Type B pancreatic cell (in vitro differentiated cells): ENCODE data around the gene PRKAR1B. TPM values are rescaled to one million over a fixed set of nuclear protein-coding genes. Genes with fewer than 3 reads are reported as not detected.

Source experiments
- DNase-seq: peaks from one replicate; pipeline ENCODE4 v3.0.0; 2021; ENCODE audit warnings: mixed read lengths; ENCODE audit not compliant: unreplicated experiment; ENCODE audit errors: extremely low spot score
- H3K27ac Mint-ChIP-seq: 2 replicates; pipeline ENCODE4 v1.8.0; 2021; ENCODE audit warnings: mild to moderate bottlenecking, mixed read lengths
- H3K27me3 Mint-ChIP-seq: 2 replicates; pipeline ENCODE4 v1.8.0; 2021; ENCODE audit warnings: mixed read lengths
- H3K36me3 Mint-ChIP-seq: 2 replicates; pipeline ENCODE4 v1.8.0; 2021; ENCODE audit warnings: mixed read lengths
- H3K4me1 Mint-ChIP-seq: one replicate; pipeline ENCODE4 v1.8.0; 2021; ENCODE audit warnings: mixed read lengths; ENCODE audit not compliant: unreplicated experiment
- H3K4me3 Mint-ChIP-seq: 2 replicates; pipeline ENCODE4 v1.8.0; 2021; ENCODE audit warnings: mild to moderate bottlenecking, mixed read lengths
- H3K9me3 Mint-ChIP-seq: 2 replicates; pipeline ENCODE4 v1.8.0; 2021; ENCODE audit warnings: mixed read lengths
- total RNA-seq: library from RNA; stranded (reverse); gene quantifications from 2 replicates; pipeline ENCODE4 v1.2.1, GENCODE V29; 2021; ENCODE audit warnings: low replicate concordance
- TF ChIP-seq, protein P1 (sequence below): fragments of 200-600 bp; sonication (generic); conservative IDR thresholded peaks from 2 replicates; pipeline ENCODE4 v1.5.0; 2021; ENCODE audit warnings: antibody characterized with exemption, mild to moderate bottlenecking

The PRKAR1B gene
- total RNA-seq, 1 donor from 2014 or later: 26.1 TPM

DNA sequence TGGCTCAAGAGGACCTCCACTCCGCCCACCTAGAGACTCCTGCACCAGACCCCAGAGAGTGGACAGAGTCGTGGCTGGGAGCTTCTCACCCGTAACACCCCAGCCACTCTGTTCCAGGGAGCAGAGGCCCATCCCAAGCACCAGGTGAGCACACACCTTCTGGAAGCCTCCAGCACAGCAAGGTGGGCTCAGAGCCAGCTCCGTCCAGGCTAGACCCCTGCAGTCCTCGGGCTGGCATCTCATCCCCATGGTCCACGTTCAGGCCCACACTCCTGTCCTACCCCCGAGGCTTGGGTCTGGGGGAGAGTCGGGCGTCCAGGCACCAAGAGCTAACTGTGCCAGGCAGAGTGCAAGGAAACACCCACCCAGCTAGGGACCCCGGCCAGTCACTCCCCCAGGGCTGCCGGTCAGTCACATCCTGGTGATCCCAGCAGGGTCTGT is 220.7 kb downstream of the PRKAR1B start:
- no peaks in the 10 kb centered on the region for H3K27me3 Mint-ChIP-seq
- H3K4me3 Mint-ChIP-seq: no peak overlapping the region
- DNase-seq: no peak
- no peak overlapping the region for H3K27ac Mint-ChIP-seq
- TF ChIP-seq, protein P1, sequence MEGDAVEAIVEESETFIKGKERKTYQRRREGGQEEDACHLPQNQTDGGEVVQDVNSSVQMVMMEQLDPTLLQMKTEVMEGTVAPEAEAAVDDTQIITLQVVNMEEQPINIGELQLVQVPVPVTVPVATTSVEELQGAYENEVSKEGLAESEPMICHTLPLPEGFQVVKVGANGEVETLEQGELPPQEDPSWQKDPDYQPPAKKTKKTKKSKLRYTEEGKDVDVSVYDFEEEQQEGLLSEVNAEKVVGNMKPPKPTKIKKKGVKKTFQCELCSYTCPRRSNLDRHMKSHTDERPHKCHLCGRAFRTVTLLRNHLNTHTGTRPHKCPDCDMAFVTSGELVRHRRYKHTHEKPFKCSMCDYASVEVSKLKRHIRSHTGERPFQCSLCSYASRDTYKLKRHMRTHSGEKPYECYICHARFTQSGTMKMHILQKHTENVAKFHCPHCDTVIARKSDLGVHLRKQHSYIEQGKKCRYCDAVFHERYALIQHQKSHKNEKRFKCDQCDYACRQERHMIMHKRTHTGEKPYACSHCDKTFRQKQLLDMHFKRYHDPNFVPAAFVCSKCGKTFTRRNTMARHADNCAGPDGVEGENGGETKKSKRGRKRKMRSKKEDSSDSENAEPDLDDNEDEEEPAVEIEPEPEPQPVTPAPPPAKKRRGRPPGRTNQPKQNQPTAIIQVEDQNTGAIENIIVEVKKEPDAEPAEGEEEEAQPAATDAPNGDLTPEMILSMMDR: no peak
- no peaks in the 10 kb centered on the region for H3K9me3 Mint-ChIP-seq
- H3K36me3 Mint-ChIP-seq: peaks cover 3% of the 10 kb centered on the region
- peaks cover 17% of the 10 kb centered on the region for H3K4me1 Mint-ChIP-seq

DNA sequence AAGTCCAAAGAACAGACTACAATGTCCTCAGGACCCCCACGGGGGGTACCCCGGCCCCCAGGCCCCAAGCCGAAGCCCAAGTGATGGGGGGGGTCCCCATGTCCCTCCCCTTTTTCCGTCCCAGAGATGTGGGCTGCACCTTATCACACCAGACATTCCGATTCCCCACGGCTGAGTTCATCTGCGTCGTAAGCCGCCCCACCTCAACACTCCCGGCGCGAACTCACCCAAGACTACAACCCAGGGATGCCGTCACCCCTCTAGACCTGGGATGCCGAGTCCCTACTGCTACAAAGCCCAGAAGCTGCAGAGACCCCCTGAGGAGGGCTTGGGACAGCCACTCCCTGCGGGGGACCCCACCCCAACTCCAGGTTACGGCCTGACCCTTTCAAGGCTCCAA is 221.9 kb downstream of the PRKAR1B start:
- peak overlapping the region; percentile 87 for H3K27ac Mint-ChIP-seq
- no peaks in the 10 kb centered on the region for H3K27me3 Mint-ChIP-seq
- TF ChIP-seq, protein P1: no peak
- peaks cover 3% of the 10 kb centered on the region for H3K36me3 Mint-ChIP-seq
- H3K4me3 Mint-ChIP-seq: no peak overlapping the region
- H3K4me1 Mint-ChIP-seq: peaks cover 17% of the 10 kb centered on the region
- H3K9me3 Mint-ChIP-seq: no peaks in the 10 kb centered on the region
- DNase-seq: no peak

DNA sequence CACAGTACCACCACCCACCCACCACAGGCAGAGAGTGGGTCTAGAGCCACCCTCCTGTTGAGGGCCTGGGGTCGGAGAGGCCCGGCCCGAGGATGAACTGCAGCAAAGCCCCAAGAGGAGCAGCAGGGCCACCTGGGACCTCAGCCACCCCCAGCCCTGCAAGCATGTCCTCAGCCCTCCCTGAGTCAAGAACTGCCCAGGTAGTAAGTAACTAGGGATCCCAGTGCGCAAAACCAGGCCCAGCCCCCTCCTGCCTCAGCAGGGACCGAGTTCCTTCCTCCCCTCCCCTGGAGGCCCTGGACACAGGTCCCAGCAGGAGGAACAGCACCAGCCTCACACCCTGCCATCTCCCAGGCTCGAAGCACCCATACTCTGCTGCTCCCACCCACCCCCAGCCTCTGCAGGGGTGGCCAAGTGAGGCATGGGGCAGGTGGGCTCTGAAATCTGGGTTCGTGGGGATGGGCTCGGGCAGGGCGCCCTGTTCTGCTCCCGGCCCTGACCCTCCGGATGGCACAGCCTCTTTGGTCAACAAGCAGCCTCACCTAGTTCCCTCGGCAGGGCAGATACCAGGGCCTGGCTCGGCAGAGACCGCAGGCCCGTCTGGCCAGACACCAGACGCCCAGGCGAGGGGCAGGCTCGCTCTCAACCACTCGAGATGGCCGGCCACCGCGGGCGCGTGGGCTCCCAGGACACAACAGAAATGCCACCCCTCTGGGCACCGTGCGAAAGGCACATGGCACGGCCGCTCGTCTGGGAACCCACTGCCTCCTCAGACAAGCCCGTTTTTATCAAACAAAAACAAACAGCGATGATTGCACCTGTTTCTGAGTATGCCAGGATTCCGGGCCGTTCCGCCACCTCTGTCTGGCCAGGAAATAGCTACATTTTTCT is 222.6 kb downstream of the PRKAR1B start:
- no peak overlapping the region for H3K4me3 Mint-ChIP-seq
- peak overlapping the region; percentile 95 for H3K27ac Mint-ChIP-seq
- no peak for DNase-seq

DNA sequence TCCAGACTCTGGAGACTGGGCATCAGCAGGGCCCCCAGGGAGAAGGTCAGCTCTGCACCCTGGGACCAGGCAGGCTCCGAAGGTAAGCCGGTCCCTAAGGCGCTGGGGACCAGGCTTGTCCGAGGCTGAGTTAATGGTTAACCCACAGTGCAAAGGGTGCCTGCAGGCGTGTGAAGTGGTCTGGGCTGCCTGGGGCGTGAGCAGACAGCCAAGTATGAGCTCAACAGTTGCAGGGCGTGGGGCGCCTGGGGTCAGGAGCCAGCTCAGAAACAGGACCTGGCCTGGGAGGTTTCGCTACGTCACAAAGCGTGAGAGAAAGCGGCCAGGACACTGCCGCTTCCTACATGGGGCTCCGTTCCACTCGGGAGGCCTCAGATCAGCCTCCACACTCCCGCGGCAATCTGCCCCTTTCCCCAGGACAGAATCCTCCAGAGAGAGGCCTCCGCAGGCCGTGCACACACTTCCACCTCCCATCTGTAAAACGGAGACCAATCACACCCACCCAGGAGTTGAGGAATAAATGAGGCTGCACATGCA is 223.4 kb downstream of the PRKAR1B start:
- peaks cover 17% of the 10 kb centered on the region for H3K4me1 Mint-ChIP-seq
- peaks cover 8% of the 10 kb centered on the region for H3K36me3 Mint-ChIP-seq
- peak overlapping the region; percentile 95 for H3K27ac Mint-ChIP-seq
- TF ChIP-seq, protein P1: no peak
- no peak for DNase-seq
- H3K4me3 Mint-ChIP-seq: peak overlapping the region; percentile 22
- H3K9me3 Mint-ChIP-seq: no peaks in the 10 kb centered on the region
- no peaks in the 10 kb centered on the region for H3K27me3 Mint-ChIP-seq

More for the DNA sequence above, 222.6 kb downstream of the PRKAR1B start:
- no peaks in the 10 kb centered on the region for H3K27me3 Mint-ChIP-seq
- TF ChIP-seq, protein P1: no peak
- peaks cover 8% of the 10 kb centered on the region for H3K36me3 Mint-ChIP-seq
- H3K9me3 Mint-ChIP-seq: no peaks in the 10 kb centered on the region
- H3K4me1 Mint-ChIP-seq: peaks cover 17% of the 10 kb centered on the region

DNA sequence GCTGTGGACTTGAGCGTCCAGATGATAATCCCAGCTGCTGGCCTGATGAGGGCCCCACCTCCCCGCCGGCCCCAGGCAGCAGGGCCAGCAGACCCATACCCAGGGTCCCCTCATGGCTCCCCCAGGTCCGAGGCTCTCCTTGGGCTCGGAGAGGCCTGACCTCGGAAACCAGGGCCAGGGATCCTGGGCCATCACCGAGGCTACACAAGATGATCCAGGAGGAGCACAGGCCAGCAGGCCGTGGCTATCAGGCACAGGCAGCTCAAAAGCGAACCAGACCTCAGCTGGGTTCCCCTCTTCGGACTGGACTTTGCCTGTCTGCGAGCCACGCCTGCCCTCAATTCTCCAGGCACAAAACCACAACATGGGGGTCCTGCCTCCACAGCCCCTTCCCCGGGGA is 224.8 kb downstream of the PRKAR1B start:
- H3K36me3 Mint-ChIP-seq: peaks cover 15% of the 10 kb centered on the region
- H3K4me1 Mint-ChIP-seq: peaks cover 23% of the 10 kb centered on the region
- H3K27me3 Mint-ChIP-seq: no peaks in the 10 kb centered on the region
- peak overlapping the region; percentile 95 for H3K27ac Mint-ChIP-seq
- no peak for DNase-seq
- no peak overlapping the region for H3K4me3 Mint-ChIP-seq
- H3K9me3 Mint-ChIP-seq: no peaks in the 10 kb centered on the region
- TF ChIP-seq, protein P1: no peak
